Loucy (cell line): ENCODE data around the gene SYT7.

Source experiments
- H2AFZ ChIP-seq: fragments of 200-600 bp; sonication (generic); 2 replicates; pipeline ENCODE4 v1.6.0; 2016; ENCODE audit warnings: antibody characterized with exemption, mild to moderate bottlenecking, low read length, moderate library complexity
- H3F3A ChIP-seq: fragments of 200-600 bp; 2 replicates; pipeline ENCODE4 v1.6.0; 2016; ENCODE audit warnings: antibody characterized with exemption, low read depth, mild to moderate bottlenecking
- H3K27me3 ChIP-seq: fragments of 200-600 bp; sonication (generic); 2 replicates; pipeline ENCODE4 v1.6.1; 2014; ENCODE audit warnings: low read length, mild to moderate bottlenecking; ENCODE audit not compliant: insufficient read depth, poor library complexity, severe bottlenecking
- H3K36me3 ChIP-seq: fragments of 200-600 bp; sonication (generic); 2 replicates; pipeline ENCODE4 v1.6.1; 2016; ENCODE audit warnings: low read length; ENCODE audit not compliant: insufficient read depth
- H3K4me1 ChIP-seq: fragments of 200-600 bp; sonication (generic); 2 replicates; pipeline ENCODE4 v1.5.1; 2014; ENCODE audit warnings: low read length, mild to moderate bottlenecking; ENCODE audit not compliant: insufficient read depth, poor library complexity, severe bottlenecking
- H3K4me2 ChIP-seq: fragments of 200-600 bp; sonication (generic); 2 replicates; pipeline ENCODE4 v1.6.0; 2014; ENCODE audit warnings: antibody characterized with exemption, low read length, low read depth, mild to moderate bottlenecking; ENCODE audit not compliant: poor library complexity, severe bottlenecking
- H3K4me3 ChIP-seq: fragments of 200-600 bp; sonication (generic); 2 replicates; pipeline ENCODE4 v1.5.1; 2014; ENCODE audit warnings: low read length, mild to moderate bottlenecking, mixed read lengths; ENCODE audit not compliant: poor library complexity, severe bottlenecking
- H3K79me2 ChIP-seq: fragments of 200-600 bp; sonication (generic); 2 replicates; pipeline ENCODE4 v1.6.1; 2014; ENCODE audit warnings: low read length; ENCODE audit not compliant: insufficient read depth
- H3K9ac ChIP-seq: fragments of 200-600 bp; sonication (generic); 2 replicates; pipeline ENCODE4 v1.6.0; 2014; ENCODE audit warnings: mild to moderate bottlenecking, low read depth, low read length, moderate library complexity; ENCODE audit not compliant: poor library complexity, severe bottlenecking
- H3K9me2 ChIP-seq: fragments of 200-600 bp; sonication (generic); replicated peaks from 2 replicates; pipeline ENCODE4 v1.6.1; 2016; ENCODE audit warnings: low read depth, low read length, mixed read lengths
- H3K9me3 ChIP-seq: fragments of 200-600 bp; sonication (generic); 2 replicates; pipeline ENCODE4 v1.6.1; 2014; ENCODE audit warnings: mild to moderate bottlenecking, antibody characterized with exemption, low read length, low read depth; ENCODE audit not compliant: insufficient read depth
- H4K20me1 ChIP-seq: fragments of 200-600 bp; sonication (generic); 2 replicates; pipeline ENCODE4 v1.6.0; 2014; ENCODE audit warnings: antibody characterized with exemption, low read length, mild to moderate bottlenecking; ENCODE audit not compliant: insufficient read depth, poor library complexity, severe bottlenecking
- EZH2phosphoT487 ChIP-seq: fragments of 200-600 bp; IDR thresholded peaks from 2 replicates; pipeline ENCODE4 v1.6.1; 2018; ENCODE audit warnings: antibody characterized with exemption, mild to moderate bottlenecking, moderate library complexity, borderline replicate concordance
- TF ChIP-seq, protein P1 (sequence below): fragments of 200-600 bp; sonication (generic); conservative IDR thresholded peaks from 2 replicates; pipeline ENCODE4 v1.5.1; 2014; ENCODE audit warnings: mild to moderate bottlenecking, antibody characterized with exemption, low read length

SYT7 gene

DNA sequence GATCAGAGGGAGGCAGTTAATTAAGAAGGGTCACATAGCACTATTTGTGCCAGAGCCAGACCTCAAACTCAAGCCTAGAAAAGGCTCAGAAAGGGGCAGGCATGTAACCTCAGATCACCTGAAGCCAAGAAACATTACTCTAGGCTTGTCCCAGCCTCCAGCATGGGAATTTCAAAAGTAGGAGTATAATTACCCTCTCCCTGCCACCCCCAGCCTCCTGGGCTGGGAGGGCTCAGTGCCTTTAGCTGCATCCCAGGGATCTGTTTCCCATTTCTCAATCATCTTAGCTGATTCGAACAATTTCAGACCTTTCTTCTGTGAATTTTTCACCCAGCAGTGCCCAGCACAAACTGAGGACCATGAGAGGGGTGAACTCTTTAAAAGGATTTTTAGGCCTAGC is 105.4 kb downstream of the SYT7 start:
- peaks cover 5% of the 10 kb centered on the region; the same call in 1 of the 2 replicates for H3K36me3 ChIP-seq
- H3K4me2 ChIP-seq = no peak overlapping the region
- no peak overlapping the region for H3K9ac ChIP-seq
- no peaks in the 10 kb centered on the region for H3K79me2 ChIP-seq
- no peaks in the 10 kb centered on the region for H3K27me3 ChIP-seq
- H4K20me1 ChIP-seq = no peaks in the 10 kb centered on the region
- no peaks in the 10 kb centered on the region for H3K9me3 ChIP-seq
- H2AFZ ChIP-seq = no peak overlapping the region
- H3K4me1 ChIP-seq = no peaks in the 10 kb centered on the region
- no peak overlapping the region for H3K4me3 ChIP-seq
- TF ChIP-seq, protein P1, sequence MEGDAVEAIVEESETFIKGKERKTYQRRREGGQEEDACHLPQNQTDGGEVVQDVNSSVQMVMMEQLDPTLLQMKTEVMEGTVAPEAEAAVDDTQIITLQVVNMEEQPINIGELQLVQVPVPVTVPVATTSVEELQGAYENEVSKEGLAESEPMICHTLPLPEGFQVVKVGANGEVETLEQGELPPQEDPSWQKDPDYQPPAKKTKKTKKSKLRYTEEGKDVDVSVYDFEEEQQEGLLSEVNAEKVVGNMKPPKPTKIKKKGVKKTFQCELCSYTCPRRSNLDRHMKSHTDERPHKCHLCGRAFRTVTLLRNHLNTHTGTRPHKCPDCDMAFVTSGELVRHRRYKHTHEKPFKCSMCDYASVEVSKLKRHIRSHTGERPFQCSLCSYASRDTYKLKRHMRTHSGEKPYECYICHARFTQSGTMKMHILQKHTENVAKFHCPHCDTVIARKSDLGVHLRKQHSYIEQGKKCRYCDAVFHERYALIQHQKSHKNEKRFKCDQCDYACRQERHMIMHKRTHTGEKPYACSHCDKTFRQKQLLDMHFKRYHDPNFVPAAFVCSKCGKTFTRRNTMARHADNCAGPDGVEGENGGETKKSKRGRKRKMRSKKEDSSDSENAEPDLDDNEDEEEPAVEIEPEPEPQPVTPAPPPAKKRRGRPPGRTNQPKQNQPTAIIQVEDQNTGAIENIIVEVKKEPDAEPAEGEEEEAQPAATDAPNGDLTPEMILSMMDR = no peak
- no peak for TF ChIP-seq EZH2phosphoT487
- no peaks in the 10 kb centered on the region for H3F3A ChIP-seq
- H3K9me2 ChIP-seq = no peaks in the 10 kb centered on the region

DNA sequence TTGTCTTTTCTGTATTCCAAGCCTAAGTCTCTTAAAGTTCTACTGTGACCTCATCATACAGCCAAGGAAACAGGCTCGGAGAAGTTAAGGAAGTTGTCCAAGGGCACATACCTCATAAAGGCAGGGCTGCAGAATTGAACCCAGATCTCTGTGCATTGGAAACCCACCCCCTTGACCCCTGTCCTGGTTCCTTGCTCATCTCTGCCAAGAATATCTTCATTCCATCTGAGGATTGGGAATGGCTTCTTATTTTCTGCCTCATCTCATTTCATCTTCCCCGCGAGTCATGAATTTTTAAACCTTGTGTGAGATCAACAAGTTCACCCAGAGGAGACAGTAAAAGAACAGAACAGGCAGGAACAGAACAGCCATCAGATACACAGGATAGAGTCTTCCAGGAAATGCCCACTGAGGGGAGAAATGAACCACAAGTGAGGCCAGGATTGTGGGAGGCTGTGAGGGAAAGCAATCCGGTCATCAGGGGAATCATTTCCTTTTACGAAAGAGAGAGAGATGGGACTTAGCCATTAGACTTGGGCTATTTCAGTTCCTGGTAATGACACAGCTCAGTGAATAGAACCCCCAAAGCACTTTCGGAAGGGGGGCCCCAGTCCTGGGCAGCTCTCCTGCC is 106.7 kb downstream of the SYT7 start:
- Histone ChIP-seq H3K79me2 (no peaks in the 10 kb centered on the region), H3K4me2 (no peak overlapping the region), H3K27me3 (no peaks in the 10 kb centered on the region), H2AFZ (no peak overlapping the region), H3K4me1 (no peaks in the 10 kb centered on the region), H3K4me3 (no peak overlapping the region), H3K36me3 (peaks cover 5% of the 10 kb centered on the region; the same call in 1 of the 2 replicates), H3K9me2 (no peaks in the 10 kb centered on the region), H4K20me1 (no peaks in the 10 kb centered on the region), H3K9me3 (no peaks in the 10 kb centered on the region), H3F3A (no peaks in the 10 kb centered on the region), H3K9ac (no peak overlapping the region)
- no peak for TF ChIP-seq EZH2phosphoT487
- TF ChIP-seq, protein P1 = no peak

DNA sequence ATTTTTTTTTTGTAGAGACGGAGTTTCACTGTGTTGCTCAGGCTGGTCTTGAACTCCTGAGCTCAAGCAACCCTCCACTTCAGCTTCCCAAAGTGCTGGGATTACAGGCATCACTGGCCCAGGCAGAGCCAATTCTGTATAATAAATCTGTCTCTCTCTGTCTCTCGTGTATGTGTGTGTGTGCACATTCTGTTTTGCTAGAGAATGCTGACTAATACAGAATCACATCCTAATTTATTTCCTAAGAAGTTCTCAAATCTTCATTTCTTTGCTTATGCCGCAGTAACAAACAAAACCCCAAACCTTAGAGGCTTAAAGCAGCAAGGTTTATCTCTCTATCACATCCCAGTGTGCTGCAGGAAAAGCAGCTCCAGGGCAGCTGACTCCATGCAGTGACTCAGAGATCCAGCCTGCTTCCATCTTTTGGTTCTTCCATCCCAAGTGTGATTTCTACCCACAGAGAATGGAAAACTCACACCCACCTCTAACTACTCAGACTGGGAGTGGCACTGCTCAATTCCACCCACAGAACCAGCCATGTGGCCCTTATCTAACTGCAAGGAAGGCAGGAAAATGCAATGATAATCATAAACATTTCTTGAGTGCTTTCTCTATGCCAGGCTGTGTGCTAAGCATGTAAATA is 107.4 kb downstream of the SYT7 start:
- H3K4me3 ChIP-seq = no peak overlapping the region

More for the DNA sequence above, 107.4 kb downstream of the SYT7 start:
- Histone ChIP-seq H3F3A (no peaks in the 10 kb centered on the region), H4K20me1 (no peaks in the 10 kb centered on the region), H3K4me2 (no peak overlapping the region), H3K9me2 (no peaks in the 10 kb centered on the region), H3K9ac (no peak overlapping the region), H3K36me3 (peaks cover 5% of the 10 kb centered on the region; the same call in 1 of the 2 replicates), H3K4me1 (no peaks in the 10 kb centered on the region), H3K27me3 (no peaks in the 10 kb centered on the region), H3K79me2 (no peaks in the 10 kb centered on the region), H2AFZ (no peak overlapping the region), H3K9me3 (no peaks in the 10 kb centered on the region)
- TF ChIP-seq, protein P1 = no peak
- TF ChIP-seq EZH2phosphoT487 = no peak
